ENCODE results near the gene KRTAP3-3.

KRTAP3-3 gene

DNA sequence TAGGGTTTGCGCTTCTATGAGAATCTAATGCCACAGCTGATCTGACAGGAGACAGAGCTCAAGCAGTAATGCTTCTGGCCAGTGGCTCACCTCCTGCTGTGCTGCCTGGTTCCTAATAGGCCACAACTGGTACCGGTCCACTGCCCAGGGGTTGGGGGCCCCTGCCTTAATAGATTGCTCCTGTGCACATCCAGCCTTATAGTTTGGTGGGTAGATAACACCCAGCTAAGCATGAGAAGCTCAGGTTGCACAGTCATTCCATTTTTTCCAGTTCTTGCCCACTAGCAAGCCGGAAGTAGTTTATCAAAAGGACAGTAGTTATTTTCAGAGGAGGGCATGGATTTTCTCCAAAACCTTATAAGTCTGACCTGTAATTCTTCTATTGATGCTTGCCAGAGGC is 25.5 kb upstream of the KRTAP3-3 start:
- Histone ChIP-seq H3F3A (ENCODE audit: low read depth) (no peaks in the 10 kb centered on the region), H3K9me3 (ENCODE audit: insufficient read depth, low read depth, low read length) (no peaks in the 10 kb centered on the region), H3K9ac (ENCODE audit: low read depth, low read length, poor library complexity, severe bottlenecking) (no peak overlapping the region), H3K4me3 (ENCODE audit: low read length, poor library complexity, severe bottlenecking) (no peak overlapping the region), H3K27me3 (ENCODE audit: insufficient read depth, low read length, poor library complexity, severe bottlenecking) (no peaks in the 10 kb centered on the region), H3K9me2 (replicated peaks; ENCODE audit: low read depth, low read length) (no peaks in the 10 kb centered on the region), H4K20me1 (ENCODE audit: insufficient read depth, low read length, poor library complexity, severe bottlenecking) (no peaks in the 10 kb centered on the region), H3K4me2 (ENCODE audit: low read depth, low read length, poor library complexity, severe bottlenecking) (no peak overlapping the region), H3K79me2 (ENCODE audit: insufficient read depth, low read length) (no peaks in the 10 kb centered on the region), H3K36me3 (ENCODE audit: insufficient read depth, low read length) (no peaks in the 10 kb centered on the region), H2AFZ (ENCODE audit: low read length) (no peak overlapping the region), H3K4me1 (ENCODE audit: insufficient read depth, low read length, poor library complexity, severe bottlenecking) (no peaks in the 10 kb centered on the region)
- TF ChIP-seq EZH2phosphoT487 (IDR thresholded peaks at IDR 0.05; ENCODE audit: borderline replicate concordance) (no peak), CTCF (conservative IDR thresholded peaks at IDR 0.05; ENCODE audit: low read length) (no peak)

GRCh38 chr17:41018541-41018940 is 24.6 kb upstream of the KRTAP3-3 start:
- no peaks in the 10 kb centered on the region for H4K20me1 ChIP-seq (ENCODE audit: insufficient read depth, low read length, poor library complexity, severe bottlenecking)
- H3K36me3 ChIP-seq (ENCODE audit: insufficient read depth, low read length) = no peaks in the 10 kb centered on the region
- H2AFZ ChIP-seq (ENCODE audit: low read length) = no peak overlapping the region
- H3K27me3 ChIP-seq (ENCODE audit: insufficient read depth, low read length, poor library complexity, severe bottlenecking) = no peaks in the 10 kb centered on the region
- no peak overlapping the region for H3K4me2 ChIP-seq (ENCODE audit: low read depth, low read length, poor library complexity, severe bottlenecking)
- no peaks in the 10 kb centered on the region for H3K9me3 ChIP-seq (ENCODE audit: insufficient read depth, low read depth, low read length)
- no peaks in the 10 kb centered on the region for H3F3A ChIP-seq (ENCODE audit: low read depth)
- H3K4me1 ChIP-seq (ENCODE audit: insufficient read depth, low read length, poor library complexity, severe bottlenecking) = no peaks in the 10 kb centered on the region
- TF ChIP-seq CTCF (conservative IDR thresholded peaks at IDR 0.05; ENCODE audit: low read length) (no peak), EZH2phosphoT487 (IDR thresholded peaks at IDR 0.05; ENCODE audit: borderline replicate concordance) (no peak)
- H3K79me2 ChIP-seq (ENCODE audit: insufficient read depth, low read length) = no peaks in the 10 kb centered on the region
- no peak overlapping the region for H3K9ac ChIP-seq (ENCODE audit: low read depth, low read length, poor library complexity, severe bottlenecking)
- H3K4me3 ChIP-seq (ENCODE audit: low read length, poor library complexity, severe bottlenecking) = no peak overlapping the region
- H3K9me2 ChIP-seq (replicated peaks; ENCODE audit: low read depth, low read length) = no peaks in the 10 kb centered on the region

DNA sequence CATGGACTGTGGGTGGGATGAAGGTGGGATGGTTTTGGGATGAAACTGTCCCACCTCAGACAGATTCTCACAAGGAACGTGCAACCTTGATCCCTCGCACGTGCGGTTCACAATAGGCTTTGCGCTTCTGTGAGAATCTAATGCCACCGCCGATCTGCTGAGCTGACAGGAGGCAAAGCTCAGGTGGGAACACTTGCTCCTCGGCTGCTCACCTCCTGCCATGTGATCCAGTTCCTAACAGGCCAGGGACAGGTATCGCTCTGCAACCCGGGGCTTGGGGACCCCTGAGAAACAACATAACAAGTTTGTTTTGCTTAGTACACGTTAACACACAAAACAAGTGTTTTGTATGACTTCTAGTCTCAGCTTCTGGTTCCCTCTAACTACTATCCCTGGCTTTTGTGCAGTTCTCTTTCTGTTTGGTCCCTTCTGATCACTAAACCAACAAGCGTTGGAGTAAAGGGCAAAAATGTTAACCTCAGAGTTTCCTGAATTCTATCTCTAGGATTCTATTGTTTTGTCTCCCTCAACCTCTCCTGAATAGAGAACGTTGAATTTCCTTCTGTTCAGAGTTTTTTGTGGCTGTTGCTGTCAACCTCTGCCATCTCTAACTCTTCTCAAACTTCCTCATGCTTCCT is 22.7 kb upstream of the KRTAP3-3 start:
- H3K79me2 ChIP-seq (ENCODE audit: insufficient read depth, low read length) = no peaks in the 10 kb centered on the region
- no peak overlapping the region for H3K9ac ChIP-seq (ENCODE audit: low read depth, low read length, poor library complexity, severe bottlenecking)
- TF ChIP-seq EZH2phosphoT487 (IDR thresholded peaks at IDR 0.05; ENCODE audit: borderline replicate concordance) = no peak
- TF ChIP-seq CTCF (conservative IDR thresholded peaks at IDR 0.05; ENCODE audit: low read length) = no peak
- no peaks in the 10 kb centered on the region for H3K4me1 ChIP-seq (ENCODE audit: insufficient read depth, low read length, poor library complexity, severe bottlenecking)
- H3K36me3 ChIP-seq (ENCODE audit: insufficient read depth, low read length) = no peaks in the 10 kb centered on the region
- no peaks in the 10 kb centered on the region for H3K27me3 ChIP-seq (ENCODE audit: insufficient read depth, low read length, poor library complexity, severe bottlenecking)
- H3K9me3 ChIP-seq (ENCODE audit: insufficient read depth, low read depth, low read length) = no peaks in the 10 kb centered on the region
- H2AFZ ChIP-seq (ENCODE audit: low read length) = no peak overlapping the region
- no peaks in the 10 kb centered on the region for H3K9me2 ChIP-seq (replicated peaks; ENCODE audit: low read depth, low read length)
- H3K4me3 ChIP-seq (ENCODE audit: low read length, poor library complexity, severe bottlenecking) = no peak overlapping the region
- H3F3A ChIP-seq (ENCODE audit: low read depth) = no peaks in the 10 kb centered on the region
- H3K4me2 ChIP-seq (ENCODE audit: low read depth, low read length, poor library complexity, severe bottlenecking) = no peak overlapping the region
- H4K20me1 ChIP-seq (ENCODE audit: insufficient read depth, low read length, poor library complexity, severe bottlenecking) = no peaks in the 10 kb centered on the region

Data from Loucy (cell line).